GM18870 (cell line): ENCODE results near the gene IL17F.

ENCODE experiments used
- ATAC-seq: cut with Tn5 transposase; IDR thresholded peaks from one replicate; pipeline ENCODE4 v1.9.1; 2021; ENCODE audit warnings: moderate library complexity; ENCODE audit not compliant: unreplicated experiment

IL17F gene

DNA sequence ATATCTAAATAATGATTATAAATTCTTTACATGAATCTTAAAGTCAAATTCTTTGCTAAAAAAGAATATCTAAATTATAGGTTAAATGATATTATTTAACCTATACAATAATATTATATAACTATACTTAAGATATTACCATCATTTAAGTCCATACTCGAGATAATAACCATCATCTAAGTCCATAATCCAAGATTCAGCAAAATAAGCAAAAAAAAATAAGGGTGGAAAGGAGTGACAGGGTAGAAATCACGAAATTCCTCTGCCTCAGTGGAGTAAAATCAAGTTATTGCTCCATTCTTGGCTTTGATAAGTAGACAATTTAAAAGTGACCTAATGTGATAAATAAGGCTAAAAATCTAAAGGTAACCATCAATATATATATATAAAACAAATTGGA is 48.4 kb downstream of the IL17F start:
- no peak for ATAC-seq

DNA sequence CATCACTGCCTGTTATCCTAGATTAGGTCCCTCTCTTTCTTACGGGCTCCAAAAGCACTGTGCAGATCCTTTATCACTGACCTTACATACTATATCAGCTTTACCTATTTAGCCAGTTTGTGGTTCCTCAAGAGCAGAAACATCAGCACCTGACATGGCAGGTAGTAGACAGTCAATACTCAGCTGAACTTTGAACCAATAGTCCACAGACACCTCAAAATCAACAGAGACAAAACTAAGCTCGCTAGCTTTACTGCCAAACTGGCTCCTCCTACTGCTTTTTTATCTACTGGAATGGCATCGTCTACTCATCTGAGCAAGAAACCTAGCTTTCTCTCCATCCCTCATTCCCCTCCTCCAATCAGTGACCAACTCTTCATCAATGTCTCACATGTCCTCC is 52.5 kb downstream of the IL17F start:
- no peak for ATAC-seq

DNA sequence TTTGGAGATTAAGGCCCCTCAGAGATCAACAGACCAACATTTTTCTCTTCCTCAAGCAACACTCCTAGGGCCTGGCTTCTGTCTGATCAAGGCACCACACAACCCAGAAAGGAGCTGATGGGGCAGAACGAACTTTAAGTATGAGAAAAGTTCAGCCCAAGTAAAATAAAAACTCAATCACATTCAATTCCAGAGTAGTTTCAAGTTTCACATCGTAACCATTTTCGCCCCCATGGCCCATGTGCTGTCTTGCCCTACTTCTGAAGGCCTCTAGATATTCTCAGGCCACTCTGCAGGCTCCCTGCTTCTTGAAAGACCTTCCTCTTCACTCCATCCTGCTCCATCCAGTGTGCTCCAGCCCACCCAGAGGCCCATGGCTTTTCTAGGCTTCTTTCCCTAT is 53.9 kb downstream of the IL17F start:
- no peak for ATAC-seq

DNA sequence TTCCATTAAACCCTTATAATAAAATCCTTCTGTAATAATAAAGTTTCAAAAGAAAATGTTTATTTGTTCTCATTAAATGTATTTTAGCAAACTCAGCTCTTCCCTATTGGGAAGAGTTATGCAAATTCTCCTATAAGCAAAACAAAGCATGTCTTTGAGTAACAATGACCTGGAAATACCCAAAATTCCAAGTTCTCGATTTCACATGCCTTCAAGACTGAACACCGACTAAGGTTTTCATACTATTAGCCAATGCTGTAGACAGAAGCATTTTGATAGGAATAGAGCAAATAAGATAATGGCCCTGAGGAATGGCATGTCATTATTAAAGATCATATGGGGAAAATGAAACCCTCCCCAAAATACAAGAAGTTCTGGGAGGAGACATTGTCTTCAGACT is 54.3 kb downstream of the IL17F start:
- ATAC-seq = no peak

GRCh38 chr6:52187098-52187497 is 57.2 kb downstream of the IL17F start:
- no peak for ATAC-seq
